ENCODE results near the gene POLD2. TPM values are rescaled to one million over a fixed set of nuclear protein-coding genes. Genes with fewer than 3 reads are reported as not detected.

POLD2 gene
- total and polyA plus RNA-seq, 2 donors (not counting 1 experiment from before 2014, with no cell fraction given) = 69.8 to 76.5 TPM

- H4K20me1 ChIP-seq (ENCODE audit: control insufficient read depth, extremely low read depth, insufficient read depth, low read length) = no peaks in the 10 kb centered on the region
- H3K9ac ChIP-seq (ENCODE audit: insufficient read depth, low read length) = no peak overlapping the region
- peaks cover 5% of the 10 kb centered on the region for H3K79me2 ChIP-seq (ENCODE audit: control insufficient read depth, insufficient read depth, low read length)
- H3K4me3 ChIP-seq (replicated peaks in 1 of 4; ENCODE audit: control extremely low read depth in 1 of 4, insufficient read depth in 1 of 4, low read depth in 3 of 4, low read length in 4 of 4) = no peak overlapping the region
- no peaks in the 10 kb centered on the region for H3K27me3 ChIP-seq (ENCODE audit: control insufficient read depth, insufficient read depth, low read length)
- TF ChIP-seq CTCF (conservative IDR thresholded peaks at IDR 0.05 in 1 of 2, IDR thresholded peaks at IDR 0.05 in 1 of 2; ENCODE audit: low read depth in 1 of 2, low read length in 2 of 2) (no peak), EZH2 (IDR thresholded peaks at IDR 0.05; ENCODE audit: low read length, missing control alignments) (no peak)
- H3K36me3 ChIP-seq (ENCODE audit: control insufficient read depth, insufficient read depth, low read length) = peaks cover 24% of the 10 kb centered on the region
- DNase-seq (ENCODE audit: low read depth in 2 of 2) = no peak
- no peak overlapping the region for H3K4me2 ChIP-seq (ENCODE audit: extremely low read depth, insufficient read depth, low read length)
- H3K27ac ChIP-seq (ENCODE audit: insufficient read depth, low read length) = no peak overlapping the region
- H3K9me3 ChIP-seq (ENCODE audit: control insufficient read depth, insufficient read depth, low read depth, low read length) = no peaks in the 10 kb centered on the region
- no peaks in the 10 kb centered on the region for H3K4me1 ChIP-seq (ENCODE audit: control insufficient read depth, extremely low read depth, insufficient read depth, low read length)
- H2AFZ ChIP-seq (ENCODE audit: low read length) = no peak overlapping the region
Observed at GRCh38 chr7:44116087-44116788, 7.1 kb downstream of the POLD2 start.

GRCh38 chr7:44114586-44115310 is 8.6 kb downstream of the POLD2 start:
- TF ChIP-seq EZH2 (IDR thresholded peaks at IDR 0.05; ENCODE audit: low read length, missing control alignments) = no peak
- no peak for TF ChIP-seq CTCF (conservative IDR thresholded peaks at IDR 0.05 in 1 of 2, IDR thresholded peaks at IDR 0.05 in 1 of 2; ENCODE audit: low read depth in 1 of 2, low read length in 2 of 2)

DNA sequence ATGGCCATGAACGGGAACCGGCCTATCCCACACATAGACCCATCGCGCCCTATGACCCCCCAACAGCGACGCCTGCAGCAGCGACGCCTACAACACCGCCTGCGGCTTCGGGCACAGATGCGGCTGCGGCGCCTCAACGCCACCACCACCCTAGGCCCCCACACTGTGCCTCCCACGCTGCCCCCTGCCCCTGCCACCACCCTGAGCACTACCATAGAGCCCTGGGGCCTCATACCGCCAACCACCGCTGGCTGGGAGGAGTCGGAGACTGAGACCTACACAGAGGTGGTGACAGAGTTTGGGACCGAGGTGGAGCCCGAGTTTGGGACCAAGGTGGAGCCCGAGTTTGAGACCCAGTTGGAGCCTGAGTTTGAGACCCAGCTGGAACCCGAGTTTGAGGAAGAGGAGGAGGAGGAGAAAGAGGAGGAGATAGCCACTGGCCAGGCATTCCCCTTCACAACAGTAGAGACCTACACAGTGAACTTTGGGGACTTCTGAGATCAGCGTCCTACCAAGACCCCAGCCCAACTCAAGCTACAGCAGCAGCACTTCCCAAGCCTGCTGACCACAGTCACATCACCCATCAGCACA is 9.5 kb downstream of the POLD2 start:
- Histone ChIP-seq H3K4me1 (ENCODE audit: control insufficient read depth, extremely low read depth, insufficient read depth, low read length) (no peaks in the 10 kb centered on the region), H2AFZ (ENCODE audit: low read length) (no peak overlapping the region), H3K36me3 (ENCODE audit: control insufficient read depth, insufficient read depth, low read length) (peaks cover 33% of the 10 kb centered on the region), H3K79me2 (ENCODE audit: control insufficient read depth, insufficient read depth, low read length) (no peaks in the 10 kb centered on the region), H3K27me3 (ENCODE audit: control insufficient read depth, insufficient read depth, low read length) (no peaks in the 10 kb centered on the region), H3K9me3 (ENCODE audit: control insufficient read depth, insufficient read depth, low read depth, low read length) (no peaks in the 10 kb centered on the region), H3K4me2 (ENCODE audit: extremely low read depth, insufficient read depth, low read length) (no peak overlapping the region), H3K9ac (ENCODE audit: insufficient read depth, low read length) (no peak overlapping the region), H3K4me3 (replicated peaks in 1 of 4; ENCODE audit: control extremely low read depth in 1 of 4, insufficient read depth in 1 of 4, low read depth in 3 of 4, low read length in 4 of 4) (no peak overlapping the region), H4K20me1 (ENCODE audit: control insufficient read depth, extremely low read depth, insufficient read depth, low read length) (no peaks in the 10 kb centered on the region), H3K27ac (ENCODE audit: insufficient read depth, low read length) (no peak overlapping the region)
- TF ChIP-seq CTCF (conservative IDR thresholded peaks at IDR 0.05 in 1 of 2, IDR thresholded peaks at IDR 0.05 in 1 of 2; ENCODE audit: low read depth in 1 of 2, low read length in 2 of 2) (no peak), EZH2 (IDR thresholded peaks at IDR 0.05; ENCODE audit: low read length, missing control alignments) (no peak)
- DNase-seq (ENCODE audit: low read depth in 2 of 2) = no peak

More at GRCh38 chr7:44114586-44115310, 8.6 kb downstream of the POLD2 start:
- no peaks in the 10 kb centered on the region for H4K20me1 ChIP-seq (ENCODE audit: control insufficient read depth, extremely low read depth, insufficient read depth, low read length)
- no peaks in the 10 kb centered on the region for H3K4me1 ChIP-seq (ENCODE audit: control insufficient read depth, extremely low read depth, insufficient read depth, low read length)
- no peak overlapping the region for H3K4me3 ChIP-seq (replicated peaks in 1 of 4; ENCODE audit: control extremely low read depth in 1 of 4, insufficient read depth in 1 of 4, low read depth in 3 of 4, low read length in 4 of 4)
- H3K27me3 ChIP-seq (ENCODE audit: control insufficient read depth, insufficient read depth, low read length) = no peaks in the 10 kb centered on the region
- no peak overlapping the region for H2AFZ ChIP-seq (ENCODE audit: low read length)
- peaks cover 30% of the 10 kb centered on the region for H3K36me3 ChIP-seq (ENCODE audit: control insufficient read depth, insufficient read depth, low read length)
- H3K4me2 ChIP-seq (ENCODE audit: extremely low read depth, insufficient read depth, low read length) = no peak overlapping the region
- H3K79me2 ChIP-seq (ENCODE audit: control insufficient read depth, insufficient read depth, low read length) = peaks cover 3% of the 10 kb centered on the region
- no peak overlapping the region for H3K27ac ChIP-seq (ENCODE audit: insufficient read depth, low read length)
- no peak overlapping the region for H3K9ac ChIP-seq (ENCODE audit: insufficient read depth, low read length)
- H3K9me3 ChIP-seq (ENCODE audit: control insufficient read depth, insufficient read depth, low read depth, low read length) = no peaks in the 10 kb centered on the region
- DNase-seq (ENCODE audit: low read depth in 2 of 2) = no peak
